SKM-1 (cell line): ENCODE results near the gene HMCES.
A peak's percentile ranks its signal among the peaks of the same experiment; 100 is the strongest.
"Not testable (repeated sequence)": the region's sequence is repeated elsewhere in the genome, so short reads cannot be mapped to it uniquely, and the experiment has no call there.

ENCODE experiments used
- DNase-seq: peaks from one replicate; lab custom pipeline; 2025; ENCODE audit not compliant: unreplicated experiment; lab: John Stamatoyannopoulos, UW

The HMCES gene

GRCh38 chr3:129320261-129320660 is 41.6 kb downstream of the HMCES start:
- DNase-seq: no peak

- DNase-seq: no peak
Measured at GRCh38 chr3:129320825-129321487, 42.3 kb downstream of the HMCES start.

GRCh38 chr3:129321887-129322286 is 43.2 kb downstream of the HMCES start:
- DNase-seq: no peak

- no peak for DNase-seq
Measured at GRCh38 chr3:129323651-129324294, 45.1 kb downstream of the HMCES start.

GRCh38 chr3:129324855-129325254 is 46.2 kb downstream of the HMCES start:
- no peak for DNase-seq

- DNase-seq: no peak
Measured at GRCh38 chr3:129325383-129325782, 46.7 kb downstream of the HMCES start.

GRCh38 chr3:129326138-129326537 is 47.5 kb downstream of the HMCES start:
- DNase-seq: no peak

- no peak for DNase-seq
Measured at GRCh38 chr3:129326595-129326994, 47.9 kb downstream of the HMCES start.

GRCh38 chr3:129327510-129327909 is 48.8 kb downstream of the HMCES start:
- no peak for DNase-seq

- DNase-seq: no peak
Measured at GRCh38 chr3:129329858-129330257, 51.2 kb downstream of the HMCES start.

GRCh38 chr3:129330409-129330808 is 51.7 kb downstream of the HMCES start:
- DNase-seq: no peak

GRCh38 chr3:129333891-129334290 is 55.2 kb downstream of the HMCES start:
- DNase-seq: no peak

- DNase-seq: no peak
Measured at GRCh38 chr3:129336093-129336706, 57.5 kb downstream of the HMCES start.

- DNase-seq: not testable (repeated sequence)
Measured at GRCh38 chr3:129337719-129338118, 59.0 kb downstream of the HMCES start.

GRCh38 chr3:129339186-129339585 is 60.5 kb downstream of the HMCES start:
- not testable (repeated sequence) for DNase-seq

- DNase-seq: not testable (repeated sequence)
Measured at GRCh38 chr3:129339833-129340232, 61.2 kb downstream of the HMCES start.

- no peak for DNase-seq
Measured at GRCh38 chr3:129341331-129342141, 62.9 kb downstream of the HMCES start.

GRCh38 chr3:129343643-129344360 is 65.1 kb downstream of the HMCES start:
- peak; percentile 23 for DNase-seq

GRCh38 chr3:129344540-129345220 is 66.0 kb downstream of the HMCES start:
- DNase-seq: no peak

GRCh38 chr3:129345281-129345680 is 66.6 kb downstream of the HMCES start:
- DNase-seq: no peak
